ENCODE data around the gene SAMD1. TPM values are rescaled to one million over a fixed set of nuclear protein-coding genes. Genes with fewer than 3 reads are reported as not detected.

SAMD1 gene
- total and polyA plus RNA-seq, 9 of the 15 experiments (the other 6 are each of a cell fraction or from before 2014, with no cell fraction given): 2.9 to 96.0 (median 43.5) TPM

DNA sequence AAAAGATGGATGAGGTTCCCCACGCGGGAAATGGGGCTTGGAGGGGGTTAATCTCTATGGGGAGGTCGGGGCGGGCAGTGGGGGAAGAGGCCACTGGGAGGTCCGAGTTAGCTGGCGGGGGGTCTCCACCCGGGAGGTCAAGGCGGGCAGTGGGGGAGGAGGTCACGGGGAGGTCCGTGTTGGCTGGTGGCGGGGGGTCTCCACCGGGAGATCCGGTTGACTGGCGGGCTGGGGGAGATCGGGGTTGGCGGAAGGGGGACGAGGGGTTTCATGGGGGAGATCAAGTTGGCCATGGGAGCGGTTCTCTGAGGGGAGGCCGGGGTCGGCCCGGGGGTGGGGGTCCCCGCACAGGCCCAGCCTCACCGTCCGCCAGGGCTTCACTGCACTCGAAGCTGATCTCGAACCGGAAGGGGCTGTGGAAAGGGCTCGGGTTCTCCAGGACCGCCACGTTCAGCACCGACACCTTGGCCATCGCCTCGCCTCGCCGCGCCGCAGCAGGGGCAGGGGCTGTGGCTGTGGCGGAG, 45.5 kb upstream of the SAMD1 start (continued):
- TF ChIP-seq, protein P1, sequence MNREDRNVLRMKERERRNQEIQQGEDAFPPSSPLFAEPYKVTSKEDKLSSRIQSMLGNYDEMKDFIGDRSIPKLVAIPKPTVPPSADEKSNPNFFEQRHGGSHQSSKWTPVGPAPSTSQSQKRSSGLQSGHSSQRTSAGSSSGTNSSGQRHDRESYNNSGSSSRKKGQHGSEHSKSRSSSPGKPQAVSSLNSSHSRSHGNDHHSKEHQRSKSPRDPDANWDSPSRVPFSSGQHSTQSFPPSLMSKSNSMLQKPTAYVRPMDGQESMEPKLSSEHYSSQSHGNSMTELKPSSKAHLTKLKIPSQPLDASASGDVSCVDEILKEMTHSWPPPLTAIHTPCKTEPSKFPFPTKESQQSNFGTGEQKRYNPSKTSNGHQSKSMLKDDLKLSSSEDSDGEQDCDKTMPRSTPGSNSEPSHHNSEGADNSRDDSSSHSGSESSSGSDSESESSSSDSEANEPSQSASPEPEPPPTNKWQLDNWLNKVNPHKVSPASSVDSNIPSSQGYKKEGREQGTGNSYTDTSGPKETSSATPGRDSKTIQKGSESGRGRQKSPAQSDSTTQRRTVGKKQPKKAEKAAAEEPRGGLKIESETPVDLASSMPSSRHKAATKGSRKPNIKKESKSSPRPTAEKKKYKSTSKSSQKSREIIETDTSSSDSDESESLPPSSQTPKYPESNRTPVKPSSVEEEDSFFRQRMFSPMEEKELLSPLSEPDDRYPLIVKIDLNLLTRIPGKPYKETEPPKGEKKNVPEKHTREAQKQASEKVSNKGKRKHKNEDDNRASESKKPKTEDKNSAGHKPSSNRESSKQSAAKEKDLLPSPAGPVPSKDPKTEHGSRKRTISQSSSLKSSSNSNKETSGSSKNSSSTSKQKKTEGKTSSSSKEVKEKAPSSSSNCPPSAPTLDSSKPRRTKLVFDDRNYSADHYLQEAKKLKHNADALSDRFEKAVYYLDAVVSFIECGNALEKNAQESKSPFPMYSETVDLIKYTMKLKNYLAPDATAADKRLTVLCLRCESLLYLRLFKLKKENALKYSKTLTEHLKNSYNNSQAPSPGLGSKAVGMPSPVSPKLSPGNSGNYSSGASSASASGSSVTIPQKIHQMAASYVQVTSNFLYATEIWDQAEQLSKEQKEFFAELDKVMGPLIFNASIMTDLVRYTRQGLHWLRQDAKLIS (CRISPR knock-in tag; IDR thresholded peaks at IDR 0.05): 0 out of 2 replicates have a peak, but pooled peaks have one; percentile 66
- TF ChIP-seq, protein P2, sequence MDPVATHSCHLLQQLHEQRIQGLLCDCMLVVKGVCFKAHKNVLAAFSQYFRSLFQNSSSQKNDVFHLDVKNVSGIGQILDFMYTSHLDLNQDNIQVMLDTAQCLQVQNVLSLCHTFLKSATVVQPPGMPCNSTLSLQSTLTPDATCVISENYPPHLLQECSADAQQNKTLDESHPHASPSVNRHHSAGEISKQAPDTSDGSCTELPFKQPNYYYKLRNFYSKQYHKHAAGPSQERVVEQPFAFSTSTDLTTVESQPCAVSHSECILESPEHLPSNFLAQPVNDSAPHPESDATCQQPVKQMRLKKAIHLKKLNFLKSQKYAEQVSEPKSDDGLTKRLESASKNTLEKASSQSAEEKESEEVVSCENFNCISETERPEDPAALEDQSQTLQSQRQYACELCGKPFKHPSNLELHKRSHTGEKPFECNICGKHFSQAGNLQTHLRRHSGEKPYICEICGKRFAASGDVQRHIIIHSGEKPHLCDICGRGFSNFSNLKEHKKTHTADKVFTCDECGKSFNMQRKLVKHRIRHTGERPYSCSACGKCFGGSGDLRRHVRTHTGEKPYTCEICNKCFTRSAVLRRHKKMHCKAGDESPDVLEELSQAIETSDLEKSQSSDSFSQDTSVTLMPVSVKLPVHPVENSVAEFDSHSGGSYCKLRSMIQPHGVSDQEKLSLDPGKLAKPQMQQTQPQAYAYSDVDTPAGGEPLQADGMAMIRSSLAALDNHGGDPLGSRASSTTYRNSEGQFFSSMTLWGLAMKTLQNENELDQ (CRISPR knock-in tag; IDR thresholded peaks at IDR 0.05; ENCODE audit: borderline replicate concordance): 0 out of 2 replicates have a peak, but pooled peaks have one; percentile 34
- 0 out of 2 replicates have a peak, but pooled peaks have one; percentile 42 for TF ChIP-seq HDAC6 (IDR thresholded peaks at IDR 0.05; ENCODE audit: low read depth, low read length)
- TF ChIP-seq MYBL2 (IDR thresholded peaks at IDR 0.05; ENCODE audit: low read depth): peak; percentile 76; the same call in 1 of the 2 replicates
- no peak for TF ChIP-seq MYBL2 (CRISPR knock-in tag; IDR thresholded peaks at IDR 0.05; ENCODE audit: borderline replicate concordance)
- TF ChIP-seq, protein P3, sequence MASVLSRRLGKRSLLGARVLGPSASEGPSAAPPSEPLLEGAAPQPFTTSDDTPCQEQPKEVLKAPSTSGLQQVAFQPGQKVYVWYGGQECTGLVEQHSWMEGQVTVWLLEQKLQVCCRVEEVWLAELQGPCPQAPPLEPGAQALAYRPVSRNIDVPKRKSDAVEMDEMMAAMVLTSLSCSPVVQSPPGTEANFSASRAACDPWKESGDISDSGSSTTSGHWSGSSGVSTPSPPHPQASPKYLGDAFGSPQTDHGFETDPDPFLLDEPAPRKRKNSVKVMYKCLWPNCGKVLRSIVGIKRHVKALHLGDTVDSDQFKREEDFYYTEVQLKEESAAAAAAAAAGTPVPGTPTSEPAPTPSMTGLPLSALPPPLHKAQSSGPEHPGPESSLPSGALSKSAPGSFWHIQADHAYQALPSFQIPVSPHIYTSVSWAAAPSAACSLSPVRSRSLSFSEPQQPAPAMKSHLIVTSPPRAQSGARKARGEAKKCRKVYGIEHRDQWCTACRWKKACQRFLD (CRISPR knock-in tag; IDR thresholded peaks at IDR 0.05): 0 out of 2 replicates have a peak, but pooled peaks have one; percentile 1
- TF ChIP-seq SNRNP70 (optimal IDR thresholded peaks at IDR 0.05; ENCODE audit: low read depth, low read length): no peak
- TF ChIP-seq, protein P4, sequence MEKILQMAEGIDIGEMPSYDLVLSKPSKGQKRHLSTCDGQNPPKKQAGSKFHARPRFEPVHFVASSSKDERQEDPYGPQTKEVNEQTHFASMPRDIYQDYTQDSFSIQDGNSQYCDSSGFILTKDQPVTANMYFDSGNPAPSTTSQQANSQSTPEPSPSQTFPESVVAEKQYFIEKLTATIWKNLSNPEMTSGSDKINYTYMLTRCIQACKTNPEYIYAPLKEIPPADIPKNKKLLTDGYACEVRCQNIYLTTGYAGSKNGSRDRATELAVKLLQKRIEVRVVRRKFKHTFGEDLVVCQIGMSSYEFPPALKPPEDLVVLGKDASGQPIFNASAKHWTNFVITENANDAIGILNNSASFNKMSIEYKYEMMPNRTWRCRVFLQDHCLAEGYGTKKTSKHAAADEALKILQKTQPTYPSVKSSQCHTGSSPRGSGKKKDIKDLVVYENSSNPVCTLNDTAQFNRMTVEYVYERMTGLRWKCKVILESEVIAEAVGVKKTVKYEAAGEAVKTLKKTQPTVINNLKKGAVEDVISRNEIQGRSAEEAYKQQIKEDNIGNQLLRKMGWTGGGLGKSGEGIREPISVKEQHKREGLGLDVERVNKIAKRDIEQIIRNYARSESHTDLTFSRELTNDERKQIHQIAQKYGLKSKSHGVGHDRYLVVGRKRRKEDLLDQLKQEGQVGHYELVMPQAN (IDR thresholded peaks at IDR 0.05; ENCODE audit: borderline replicate concordance): peak; percentile 86; the same call in 1 of the 2 replicates
- peak; percentile 70 for TF ChIP-seq CHD1 (IDR thresholded peaks at IDR 0.05; ENCODE audit: low read length)
- no peak for TF ChIP-seq ZNF134 (CRISPR knock-in tag; conservative IDR thresholded peaks at IDR 0.05)
- 0 out of 2 replicates have a peak, but pooled peaks have one; percentile 94 for TF ChIP-seq RBM14 (IDR thresholded peaks at IDR 0.05; ENCODE audit: borderline replicate concordance, insufficient read depth, low read depth, low read length)
- peak in 1 of 2 experiments; percentile 95; a peak in 1 of 4 replicates for TF ChIP-seq NONO (IDR thresholded peaks at IDR 0.05; ENCODE audit: low read depth in 2 of 2, low read length in 1 of 2)
- peak; percentile 56; the same call in 1 of the 2 replicates for TF ChIP-seq ZFX (CRISPR knock-in tag; IDR thresholded peaks at IDR 0.05)
- TF ChIP-seq RBM22 (IDR thresholded peaks at IDR 0.05; ENCODE audit: low read depth, low read length, poor library complexity, severe bottlenecking): peak; percentile 86
- no peak for TF ChIP-seq GTF2F1 (IDR thresholded peaks at IDR 0.05; ENCODE audit: low read depth, low read length)
- TF ChIP-seq PHF20 (IDR thresholded peaks at IDR 0.05; ENCODE audit: partially characterized antibody): peak; percentile 44
- TF ChIP-seq KLF13 (tag; IDR thresholded peaks at IDR 0.05; ENCODE audit: borderline replicate concordance, low read depth): 0 out of 2 replicates have a peak, but pooled peaks have one; percentile 40
